BJ (cell line): ENCODE data around the gene HERC3. TPM values are rescaled to one million over a fixed set of nuclear protein-coding genes. Genes with fewer than 3 reads are reported as not detected.

ENCODE experiments used
- CTCF ChIA-PET: fragments of 350-600 bp; formaldehyde crosslinking; extraction: SDS; loops from one replicate; lab custom pipeline; 2021; ENCODE audit warnings: antibody characterized with exemption, inconsistent platforms; lab: Yijun Ruan, JAX
- POLR2A ChIA-PET: fragments of 300-600 bp; sonication (Branson Sonifier 250); formaldehyde crosslinking; extraction: SDS; loops from one replicate; lab custom pipeline; 2021; ENCODE audit warnings: antibody characterized with exemption; lab: Charles Lee
- DNase-seq: peaks from one replicate; pipeline ENCODE4 v3.0.0-alpha.2; 2011; ENCODE audit warnings: low read depth
- H3K27me3 ChIP-seq: 2 replicates; pipeline ENCODE4 v1.6.0; 2011; ENCODE audit warnings: low read length; ENCODE audit not compliant: control insufficient read depth, insufficient read depth
- H3K36me3 ChIP-seq: 2 replicates; pipeline ENCODE4 v1.5.1; 2011; ENCODE audit warnings: low read length; ENCODE audit not compliant: control insufficient read depth, insufficient read depth
- H3K4me3 ChIP-seq: 2 replicates; pipeline ENCODE4 v1.5.1; 2011; ENCODE audit warnings: low read depth, mild to moderate bottlenecking, control low read depth, low read length
- polyA plus RNA-seq: library from polyadenylated mRNA; depleted of rRNA; stranded (reverse); fragments of >200 nt; gene quantifications from 2 replicates; pipeline ENCODE4 v1.2.3, GENCODE V29; 2011
- TF ChIP-seq, protein P1 (sequence below): IDR thresholded peaks from 2 replicates; pipeline ENCODE4 v1.5.1; 2011; ENCODE audit warnings: low read depth, mild to moderate bottlenecking, control low read depth, inconsistent platforms, low read length, moderate library complexity; ENCODE audit not compliant: insufficient read depth

Gene HERC3
- polyA plus RNA-seq, 1 experiment: 13.0 TPM

DNA sequence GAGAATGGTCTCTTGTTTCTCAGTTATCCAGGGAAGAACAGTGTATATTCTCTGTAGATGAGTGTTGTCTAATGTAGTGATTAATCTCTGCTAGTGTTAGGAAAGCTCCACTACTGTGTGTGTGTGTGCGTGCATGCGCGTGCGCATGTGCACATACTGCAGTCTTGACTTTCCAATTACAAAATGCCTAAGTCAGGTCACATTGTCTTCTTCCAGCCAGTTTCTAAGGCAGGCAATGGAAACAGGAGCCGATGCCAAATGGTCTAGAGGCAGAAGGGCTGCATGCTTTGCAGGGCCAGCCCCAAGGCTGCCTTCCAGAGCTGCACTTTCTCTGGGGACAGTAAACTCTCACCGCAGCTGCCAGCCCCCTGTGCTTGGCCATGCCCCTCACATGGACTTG lies 135.9 kb downstream of the HERC3 start:
- no peak overlapping the region for H3K4me3 ChIP-seq
- CTCF ChIA-PET: no interaction called here
- TF ChIP-seq, protein P1, sequence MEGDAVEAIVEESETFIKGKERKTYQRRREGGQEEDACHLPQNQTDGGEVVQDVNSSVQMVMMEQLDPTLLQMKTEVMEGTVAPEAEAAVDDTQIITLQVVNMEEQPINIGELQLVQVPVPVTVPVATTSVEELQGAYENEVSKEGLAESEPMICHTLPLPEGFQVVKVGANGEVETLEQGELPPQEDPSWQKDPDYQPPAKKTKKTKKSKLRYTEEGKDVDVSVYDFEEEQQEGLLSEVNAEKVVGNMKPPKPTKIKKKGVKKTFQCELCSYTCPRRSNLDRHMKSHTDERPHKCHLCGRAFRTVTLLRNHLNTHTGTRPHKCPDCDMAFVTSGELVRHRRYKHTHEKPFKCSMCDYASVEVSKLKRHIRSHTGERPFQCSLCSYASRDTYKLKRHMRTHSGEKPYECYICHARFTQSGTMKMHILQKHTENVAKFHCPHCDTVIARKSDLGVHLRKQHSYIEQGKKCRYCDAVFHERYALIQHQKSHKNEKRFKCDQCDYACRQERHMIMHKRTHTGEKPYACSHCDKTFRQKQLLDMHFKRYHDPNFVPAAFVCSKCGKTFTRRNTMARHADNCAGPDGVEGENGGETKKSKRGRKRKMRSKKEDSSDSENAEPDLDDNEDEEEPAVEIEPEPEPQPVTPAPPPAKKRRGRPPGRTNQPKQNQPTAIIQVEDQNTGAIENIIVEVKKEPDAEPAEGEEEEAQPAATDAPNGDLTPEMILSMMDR: no peak
- DNase-seq: no peak
- POLR2A ChIA-PET: no interaction called here
- no peaks in the 10 kb centered on the region for H3K27me3 ChIP-seq
- H3K36me3 ChIP-seq: peaks cover 8% of the 10 kb centered on the region

DNA sequence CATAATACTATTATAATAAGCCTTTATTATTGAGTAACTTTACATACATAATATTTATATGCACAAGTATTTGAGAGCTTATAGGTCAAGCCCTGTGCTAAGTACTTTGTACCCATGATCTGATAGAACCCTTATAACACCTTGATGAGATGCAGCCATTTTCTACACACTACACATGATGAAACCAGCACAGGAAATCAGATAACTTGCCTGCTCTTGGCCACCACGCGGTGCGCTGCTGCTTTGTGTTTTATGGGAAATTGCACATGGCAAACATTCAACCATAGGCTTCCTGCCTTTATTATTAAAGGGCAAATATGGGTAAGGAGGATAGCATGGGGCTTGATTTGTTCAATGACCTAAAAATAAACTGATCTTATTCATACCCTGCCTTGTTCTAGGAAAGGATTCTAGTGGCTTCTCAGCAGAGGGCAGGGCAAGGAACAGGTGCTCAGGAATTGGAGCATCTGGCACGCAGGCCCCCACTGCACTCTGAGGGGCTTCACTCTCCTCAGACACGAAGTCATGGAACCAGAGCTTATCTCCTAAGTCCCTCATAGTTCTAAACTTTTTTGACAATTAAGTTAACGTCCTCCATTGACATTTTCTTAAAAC lies 137.0 kb downstream of the HERC3 start:
- DNase-seq: no peak
- H3K27me3 ChIP-seq: no peaks in the 10 kb centered on the region
- peaks cover 6% of the 10 kb centered on the region for H3K36me3 ChIP-seq
- TF ChIP-seq, protein P1: no peak
- no peak overlapping the region for H3K4me3 ChIP-seq
- CTCF ChIA-PET: interaction anchor here (1.0 kb wide), 1 partner anchor 294 kb away, joined by 3 read pairs; no protein-coding TSS in a partner anchor
- POLR2A ChIA-PET: no interaction called here

DNA sequence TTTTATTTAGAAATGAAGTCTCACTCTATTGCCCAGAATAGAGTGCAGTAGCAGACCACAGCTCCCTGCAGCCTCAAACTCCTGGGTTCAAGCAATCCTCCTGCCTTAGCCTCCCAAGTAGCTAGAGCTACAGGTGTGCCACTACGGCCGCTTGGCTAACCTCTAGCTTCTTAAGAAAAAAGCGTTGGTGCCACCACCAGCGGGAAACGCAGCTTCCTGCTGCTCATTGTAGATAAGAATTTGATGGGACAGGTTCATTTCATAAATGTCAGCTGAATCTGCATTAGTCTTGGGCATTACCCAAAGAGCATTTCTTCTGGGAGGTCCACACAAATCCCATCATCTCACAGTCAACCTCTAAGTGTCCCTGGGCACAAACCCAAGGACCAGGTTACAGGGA lies 138.5 kb downstream of the HERC3 start:
- DNase-seq: no peak
- Histone ChIP-seq H3K27me3 (no peaks in the 10 kb centered on the region), H3K36me3 (peaks cover 6% of the 10 kb centered on the region), H3K4me3 (no peak overlapping the region)
- TF ChIP-seq, protein P1: no peak
- ChIA-PET POLR2A (no interaction called here), CTCF (interaction anchor here (0.5 to 0.7 kb wide), 2 partner anchors 191 to 1197 kb away, joined by 3 read pairs; no protein-coding TSS in a partner anchor)

DNA sequence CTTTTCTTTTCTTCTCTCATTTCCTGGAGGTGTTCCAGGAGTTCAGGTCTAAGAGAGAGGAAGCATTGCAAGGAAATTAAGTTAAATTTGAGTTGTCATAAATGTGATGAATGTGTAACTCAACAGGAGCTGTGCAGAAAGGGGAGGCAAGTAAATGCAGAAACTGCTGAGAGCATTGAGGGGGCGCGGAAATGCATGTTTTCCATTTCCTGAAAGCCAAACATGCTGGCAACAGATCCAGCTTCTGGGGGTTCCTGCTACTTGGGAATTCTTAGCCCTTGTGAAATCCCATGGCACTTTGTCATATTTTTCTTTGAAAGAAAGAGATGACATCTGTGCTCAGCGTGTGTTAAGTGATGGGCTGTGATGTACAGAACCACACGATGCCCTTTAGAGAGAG lies 139.1 kb downstream of the HERC3 start:
- CTCF ChIA-PET: no interaction called here
- POLR2A ChIA-PET: no interaction called here
- no peak for DNase-seq
- Histone ChIP-seq H3K36me3 (peaks cover 6% of the 10 kb centered on the region), H3K4me3 (no peak overlapping the region), H3K27me3 (no peaks in the 10 kb centered on the region)
- TF ChIP-seq, protein P1: no peak

DNA sequence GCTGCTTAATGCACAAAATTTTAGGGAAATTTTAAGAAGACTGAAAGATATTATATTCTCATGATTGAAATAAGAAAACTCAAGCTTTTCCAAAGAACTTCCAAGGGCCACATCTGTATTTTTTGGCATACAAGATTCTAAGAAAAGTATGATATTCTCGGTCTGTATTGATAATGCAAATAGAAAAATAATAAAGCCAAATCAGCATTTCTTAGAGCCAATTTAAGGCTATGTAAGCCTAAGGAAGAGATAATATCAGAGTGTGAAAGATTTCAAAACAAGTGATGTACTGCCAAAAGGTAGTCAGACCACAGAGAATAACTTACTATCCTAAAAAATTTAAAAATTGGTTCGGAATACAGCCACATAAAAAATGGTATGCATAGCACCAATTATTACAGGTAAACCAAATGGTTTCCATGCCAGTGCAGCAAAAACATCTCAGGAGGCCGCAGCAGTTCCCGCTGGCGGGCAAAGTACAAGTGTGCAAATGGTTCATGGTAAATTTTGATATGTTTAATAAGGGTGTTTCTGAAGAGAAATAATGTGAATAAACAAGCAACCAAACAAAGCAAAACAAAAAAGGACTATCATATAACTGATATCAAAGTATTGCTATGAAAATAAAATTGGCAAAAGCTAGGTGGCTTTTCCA lies 140.6 kb downstream of the HERC3 start:
- TF ChIP-seq, protein P1: no peak
- no peak for DNase-seq
- POLR2A ChIA-PET: no interaction called here
- CTCF ChIA-PET: no interaction called here
- H3K27me3 ChIP-seq: no peaks in the 10 kb centered on the region
- H3K4me3 ChIP-seq: no peak overlapping the region
- peaks cover 5% of the 10 kb centered on the region for H3K36me3 ChIP-seq
